Prostate gland (tissue), 2 donors: ENCODE data around the gene DNAH10. TPM values are rescaled to one million over a fixed set of nuclear protein-coding genes. Genes with fewer than 3 reads are reported as not detected.

Experiments
- DNase-seq: peaks from one replicate; pipeline ENCODE4 v3.0.0-alpha.2; 2019; ENCODE audit warnings: low spot score
- H3K27ac ChIP-seq, 2 donors: fragments of 200-600 bp; sonication (generic); 2 replicates each; pipeline ENCODE4 v1.5.1; 2017 to 2019
- H3K27me3 ChIP-seq: fragments of 200-600 bp; sonication (generic); replicated peaks from 2 replicates; pipeline ENCODE4 v1.5.1; 2019; ENCODE audit not compliant: insufficient read depth
- H3K36me3 ChIP-seq, 2 donors: fragments of 200-600 bp; sonication (generic); 1 replicate in 1 of 2; 2 replicates in 1 of 2; pipeline versions ENCODE4 v1.5.1 to v1.8.1; 2017 to 2019
- H3K4me1 ChIP-seq: fragments of 200-600 bp; sonication (generic); replicated peaks from 2 replicates; pipeline ENCODE4 v1.5.1; 2019
- H3K4me3 ChIP-seq, 2 donors: fragments of 200-600 bp; sonication (generic); 2 replicates each; pipeline ENCODE4 v1.5.1; 2017 to 2019
- H3K9me3 ChIP-seq: fragments of 200-600 bp; sonication (generic); 2 replicates; pipeline ENCODE4 v1.5.1; 2017
- CTCF ChIP-seq, 4 experiments: fragments of 200-600 bp in 2 of 4; fragments of 450-650 bp in 2 of 4; sonication (generic) in 2 of 4; IDR thresholded peaks; 1 replicate in 3 of 4; 2 replicates in 1 of 4; pipeline ENCODE4 v1.5.1; 2016 to 2019; ENCODE audit warnings: antibody characterized with exemption in 4 of 4, mild to moderate bottlenecking in 2 of 4, moderate library complexity in 2 of 4
- POLR2A ChIP-seq: fragments of 450-650 bp; IDR thresholded peaks from one replicate; pipeline ENCODE4 v1.6.1; 2016; ENCODE audit warnings: antibody characterized with exemption, mild to moderate bottlenecking
- POLR2AphosphoS5 ChIP-seq: sonication (generic); formaldehyde crosslinking; IDR thresholded peaks from one replicate; pipeline ENCODE4 v1.6.1; 2017; ENCODE audit warnings: antibody characterized with exemption
- WGBS: methylation state at CpG from one replicate; pipeline ENCODE4 v1.1.5; 2018; 5-methylcytosine and 5-hydroxymethylcytosine counted together
- intact Hi-C: fragments of 100-400 bp; cut with DNase I; formaldehyde crosslinking; loops from one replicate; pipeline ENCODE4 v1.14.2; 2022
- total RNA-seq, 2 donors: library from RNA; depleted of rRNA; stranded (reverse); fragments of >200 nt; gene quantifications; one replicate each; pipeline ENCODE4 v1.1.0, GENCODE V29; 2016

The DNAH10 gene
- total RNA-seq, 2 donors from 2014 or later: 0.68 to 7.9 TPM

GRCh38 chr12:123750159-123750656 is 11.9 kb upstream of the DNAH10 start:
- TF ChIP-seq CTCF (IDR thresholded peaks at IDR 0.05) (no peak), POLR2A (no peak), POLR2AphosphoS5 (no peak)
- peaks cover 0 to 4% of the 10 kb centered on the region in 2 donors for H3K36me3 ChIP-seq
- intact Hi-C loops: no loop called here

GRCh38 chr12:123752046-123752445 is 10.1 kb upstream of the DNAH10 start:
- 94% methylated on average over 3 of the region's 3 CpGs for WGBS
- no peak for TF ChIP-seq POLR2A
- no peak for TF ChIP-seq POLR2AphosphoS5
- no peak for TF ChIP-seq CTCF (IDR thresholded peaks at IDR 0.05)

More at GRCh38 chr12:123750159-123750656, 11.9 kb upstream of the DNAH10 start:
- no peaks in the 10 kb centered on the region for H3K4me1 ChIP-seq
- no peak for DNase-seq
- H3K27ac ChIP-seq: no peak overlapping the region
- H3K4me3 ChIP-seq: no peak overlapping the region
- no peaks in the 10 kb centered on the region for H3K9me3 ChIP-seq
- no peaks in the 10 kb centered on the region for H3K27me3 ChIP-seq
- 92% methylated on average over 8 of the region's 8 CpGs for WGBS

DNA sequence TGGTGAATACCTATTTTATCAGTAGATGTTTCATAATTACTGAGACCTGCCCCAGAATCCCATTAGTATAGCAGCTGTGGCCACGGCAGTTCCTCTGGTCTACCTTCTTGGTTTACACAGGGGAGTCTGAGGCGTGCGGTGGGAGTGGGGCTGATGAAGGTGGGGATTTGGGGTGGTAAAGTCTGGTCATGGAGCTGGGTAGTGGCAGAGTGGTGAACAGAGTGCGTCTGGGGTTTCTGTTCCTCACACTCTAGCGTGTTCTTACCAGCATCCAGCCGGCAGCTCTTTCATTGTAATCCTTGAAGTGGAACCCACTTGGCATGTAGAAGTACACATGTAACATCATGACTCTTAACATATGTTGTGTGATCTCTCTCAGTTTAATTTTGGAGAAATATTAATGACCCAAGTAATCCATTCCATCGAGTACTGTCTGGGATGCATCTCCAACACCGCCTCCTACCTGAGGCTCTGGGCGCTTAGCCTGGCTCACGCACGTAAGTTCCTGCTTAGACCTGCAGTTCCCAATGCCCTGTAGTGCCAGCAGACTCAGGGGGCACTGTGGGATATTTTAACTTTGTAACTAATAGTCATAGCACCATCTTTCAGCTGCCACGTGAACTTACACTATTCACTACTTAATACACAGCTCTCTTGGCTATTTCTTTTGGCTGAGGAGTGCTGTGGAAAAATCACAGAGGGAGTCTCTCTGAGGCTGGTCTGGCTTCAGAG is 7.9 kb upstream of the DNAH10 start:
- Histone ChIP-seq H3K27ac (no peak overlapping the region), H3K4me3 (no peak overlapping the region), H3K36me3 (peaks cover 0 to 3% of the 10 kb centered on the region in 2 donors), H3K4me1 (no peaks in the 10 kb centered on the region), H3K9me3 (no peaks in the 10 kb centered on the region), H3K27me3 (no peaks in the 10 kb centered on the region)
- 96% methylated on average over 12 of the region's 12 CpGs for WGBS
- no peak for DNase-seq
- TF ChIP-seq POLR2AphosphoS5 (no peak), POLR2A (no peak), CTCF (IDR thresholded peaks at IDR 0.05) (no peak)
- intact Hi-C loops: no loop called here

More at GRCh38 chr12:123752046-123752445, 10.1 kb upstream of the DNAH10 start:
- H3K27ac ChIP-seq: no peak overlapping the region
- no peak overlapping the region for H3K4me3 ChIP-seq
- intact Hi-C loops: no loop called here
- H3K27me3 ChIP-seq: no peaks in the 10 kb centered on the region
- no peaks in the 10 kb centered on the region for H3K9me3 ChIP-seq
- H3K4me1 ChIP-seq: no peaks in the 10 kb centered on the region
- DNase-seq: no peak
- H3K36me3 ChIP-seq: peaks cover 0 to 4% of the 10 kb centered on the region in 2 donors

DNA sequence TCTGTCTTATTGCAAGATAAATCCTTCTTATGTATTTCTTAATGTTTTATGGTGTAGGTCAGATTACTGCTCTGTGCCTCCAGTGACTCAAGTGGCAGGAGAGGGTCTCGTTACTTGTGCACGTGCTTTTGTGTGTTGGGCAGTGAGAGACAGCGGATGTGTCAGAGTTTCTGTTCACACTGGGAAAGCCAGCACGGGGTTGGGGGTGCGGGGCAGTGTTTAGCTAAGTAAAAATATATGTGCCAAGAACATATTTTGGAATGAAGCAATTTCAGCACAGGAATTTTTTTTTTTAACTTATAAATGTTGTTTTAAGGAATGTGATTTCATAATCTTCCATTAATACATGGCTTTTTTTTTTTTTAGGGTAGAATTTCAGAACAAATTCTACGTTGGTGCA is 4.5 kb upstream of the DNAH10 start:
- TF ChIP-seq POLR2A (no peak), POLR2AphosphoS5 (no peak), CTCF (IDR thresholded peaks at IDR 0.05) (no peak)
- Histone ChIP-seq H3K27me3 (no peaks in the 10 kb centered on the region), H3K4me3 (no peak overlapping the region), H3K36me3 (no peaks in the 10 kb centered on the region), H3K4me1 (peaks cover 4% of the 10 kb centered on the region), H3K9me3 (no peaks in the 10 kb centered on the region), H3K27ac (no peak overlapping the region)
- 81% methylated on average over 6 of the region's 6 CpGs for whole genome bisulfite sequencing
- DNase-seq: no peak
- intact Hi-C loops: no loop called here
